CD14-positive monocyte (primary cell): ENCODE results near the gene RGS7. TPM values are rescaled to one million over a fixed set of nuclear protein-coding genes. Genes with fewer than 3 reads are reported as not detected.
"Not testable (repeated sequence)": the region's sequence is repeated elsewhere in the genome, so short reads cannot be mapped to it uniquely, and the experiment has no call there.

Experiments used
- DNase-seq, 3 donors: peaks; one replicate each; pipeline ENCODE4 v3.0.0-alpha.2; 2011 to 2022
- H2AFZ ChIP-seq: 2 replicates; pipeline ENCODE4 v1.6.0; 2012; ENCODE audit warnings: mild to moderate bottlenecking, low read depth, low read length, inconsistent platforms; ENCODE audit not compliant: insufficient read depth, poor library complexity, severe bottlenecking
- H3K27ac ChIP-seq, 2 donors: 1 replicate in 1 of 2; 2 replicates in 1 of 2; pipeline ENCODE4 v1.5.1; 2012 to 2013; ENCODE audit warnings: low read length in 2 of 2, control low read depth in 1 of 2, inconsistent platforms in 1 of 2, low read depth in 1 of 2, mild to moderate bottlenecking in 1 of 2
- H3K27me3 ChIP-seq, 2 donors: one replicate each; pipeline versions ENCODE4 v1.6.0 to v1.6.1; 2011 to 2013; ENCODE audit warnings: low read length in 2 of 2; ENCODE audit not compliant: control insufficient read depth in 2 of 2, insufficient read depth in 2 of 2
- H3K36me3 ChIP-seq, 2 donors: replicated peaks in 1 of 2; 1 replicate in 1 of 2; 2 replicates in 1 of 2; pipeline versions ENCODE4 v1.5.1 to v1.6.1; 2012 to 2013; ENCODE audit warnings: low read length in 2 of 2, control low read depth in 1 of 2, inconsistent platforms in 1 of 2, mild to moderate bottlenecking in 1 of 2; ENCODE audit not compliant: insufficient read depth in 2 of 2, control insufficient read depth in 1 of 2
- H3K4me1 ChIP-seq, 2 donors: 1 replicate in 1 of 2; 2 replicates in 1 of 2; pipeline versions ENCODE4 v1.5.1 to v1.6.1; 2012 to 2013; ENCODE audit warnings: low read length in 2 of 2, control low read depth in 1 of 2, inconsistent platforms in 1 of 2, mild to moderate bottlenecking in 1 of 2, moderate library complexity in 1 of 2; ENCODE audit not compliant: insufficient read depth in 2 of 2, control insufficient read depth in 1 of 2
- H3K4me2 ChIP-seq: replicated peaks from 2 replicates; pipeline ENCODE3; 2012; ENCODE audit warnings: low read length, moderate library complexity, mild to moderate bottlenecking; ENCODE audit not compliant: poor library complexity, severe bottlenecking; ENCODE audit errors: extremely low read depth
- H3K4me3 ChIP-seq, 3 experiments: fragments of 200-600 bp in 1 of 3; sonication (generic) in 1 of 3; replicated peaks in 1 of 3; 1 replicate in 2 of 3; 2 replicates in 1 of 3; pipeline ENCODE4 v1.5.1; 2011 to 2013; ENCODE audit warnings: low read length in 3 of 3, mild to moderate bottlenecking in 3 of 3, control low read depth in 2 of 3, low read depth in 2 of 3, inconsistent platforms in 1 of 3, moderate library complexity in 1 of 3
- H3K79me2 ChIP-seq: 2 replicates; pipeline ENCODE4 v1.6.0; 2012; ENCODE audit warnings: mild to moderate bottlenecking, control low read depth, inconsistent platforms, low read length, moderate library complexity; ENCODE audit not compliant: insufficient read depth
- H3K9ac ChIP-seq: 2 replicates; pipeline ENCODE4 v1.6.0; 2017; ENCODE audit warnings: low read length, mild to moderate bottlenecking; ENCODE audit not compliant: insufficient read depth, poor library complexity, severe bottlenecking
- H3K9me3 ChIP-seq, 2 donors: replicated peaks in 1 of 2; 1 replicate in 1 of 2; 2 replicates in 1 of 2; pipeline versions ENCODE4 v1.5.1 to v1.6.1; 2012 to 2013; ENCODE audit warnings: low read length in 2 of 2, control low read depth in 1 of 2; ENCODE audit not compliant: control insufficient read depth in 1 of 2, insufficient read depth in 1 of 2
- H4K20me1 ChIP-seq: 2 replicates; pipeline ENCODE4 v1.6.0; 2012; ENCODE audit warnings: mild to moderate bottlenecking, low read length, control low read depth, moderate library complexity; ENCODE audit not compliant: insufficient read depth
- H3K27ac Mint-ChIP-seq, 7 donors: one replicate each; pipeline ENCODE4 v1.8.0; 2020; ENCODE audit warnings: mild to moderate bottlenecking in 7 of 7, mixed read lengths in 7 of 7, moderate library complexity in 6 of 7, inconsistent platforms in 2 of 7
- H3K27me3 Mint-ChIP-seq, 3 donors: one replicate each; pipeline ENCODE4 v1.8.0; 2021 to 2022; ENCODE audit warnings: low read depth in 3 of 3, mild to moderate bottlenecking in 3 of 3, mixed read lengths in 3 of 3, moderate library complexity in 3 of 3, inconsistent platforms in 1 of 3
- H3K36me3 Mint-ChIP-seq, 2 donors: one replicate each; pipeline ENCODE4 v1.8.0; 2020; ENCODE audit warnings: mixed read lengths in 2 of 2, inconsistent platforms in 1 of 2, mild to moderate bottlenecking in 1 of 2
- H3K4me1 Mint-ChIP-seq: one replicate; pipeline ENCODE4 v1.8.0; 2020; ENCODE audit warnings: mild to moderate bottlenecking, mixed read lengths
- H3K4me3 Mint-ChIP-seq, 2 donors: one replicate each; pipeline ENCODE4 v1.8.0; 2020; ENCODE audit warnings: mild to moderate bottlenecking in 2 of 2, mixed read lengths in 2 of 2, moderate library complexity in 1 of 2
- H3K9me3 Mint-ChIP-seq, 7 donors: one replicate each; pipeline ENCODE4 v1.8.0; 2020 to 2022; ENCODE audit warnings: mixed read lengths in 7 of 7, mild to moderate bottlenecking in 6 of 7, moderate library complexity in 6 of 7, inconsistent platforms in 2 of 7
- WGBS: methylation state at CpG from one replicate; pipeline ENCODE4 v1.1.5; 2013; ENCODE audit warnings: missing lambda C conversion rate; ENCODE audit not compliant: insufficient coverage; 5-methylcytosine and 5-hydroxymethylcytosine counted together
- intact Hi-C, 2 donors: fragments of 100-400 bp; cut with micrococcal nuclease; formaldehyde crosslinking; loops; one replicate each; pipeline versions ENCODE4 v1.15.0 to v1.15.1; 2023
- polyA plus RNA-seq, 3 donors: library from polyadenylated mRNA; depleted of rRNA in 1 of 3; unstranded in 2 of 3; stranded (reverse) in 1 of 3; fragments of 300-500 nt in 2 of 3; fragments of >200 nt in 1 of 3; fragmentation: Illumina TruSeq in 2 of 3; gene quantifications; 1 replicate in 2 of 3; 2 replicates in 1 of 3; pipeline ENCODE4 v1.2.3, GENCODE V29; 2012 to 2021
- TF ChIP-seq, protein P1 (sequence below): fragments of 200-600 bp; IDR thresholded peaks from one replicate; pipeline ENCODE4 v1.8.0; 2022; ENCODE audit warnings: antibody characterized with exemption, mild to moderate bottlenecking

The RGS7 gene
- polyA plus RNA-seq, 3 donors: not detected

DNA sequence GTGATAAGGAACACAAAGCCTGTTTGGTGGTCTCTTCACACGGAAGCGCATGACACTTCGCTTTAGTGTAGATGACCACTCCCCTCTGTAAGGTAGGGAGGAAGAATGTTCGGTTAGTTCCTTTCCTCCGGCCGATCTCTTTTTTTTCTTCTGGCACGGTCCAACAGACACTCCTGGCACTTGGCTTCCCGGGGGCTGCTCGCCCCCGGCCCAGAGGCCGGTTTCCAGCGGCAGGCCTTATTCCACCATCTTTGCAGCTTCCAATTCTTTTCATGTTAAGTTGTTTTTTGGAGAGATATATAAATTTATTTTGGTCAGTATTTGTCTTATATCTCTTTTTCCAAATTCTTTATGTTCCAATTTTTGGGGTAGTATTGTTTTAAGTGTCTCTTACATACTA is 593.2 kb downstream of the RGS7 start:
- TF ChIP-seq, protein P1, sequence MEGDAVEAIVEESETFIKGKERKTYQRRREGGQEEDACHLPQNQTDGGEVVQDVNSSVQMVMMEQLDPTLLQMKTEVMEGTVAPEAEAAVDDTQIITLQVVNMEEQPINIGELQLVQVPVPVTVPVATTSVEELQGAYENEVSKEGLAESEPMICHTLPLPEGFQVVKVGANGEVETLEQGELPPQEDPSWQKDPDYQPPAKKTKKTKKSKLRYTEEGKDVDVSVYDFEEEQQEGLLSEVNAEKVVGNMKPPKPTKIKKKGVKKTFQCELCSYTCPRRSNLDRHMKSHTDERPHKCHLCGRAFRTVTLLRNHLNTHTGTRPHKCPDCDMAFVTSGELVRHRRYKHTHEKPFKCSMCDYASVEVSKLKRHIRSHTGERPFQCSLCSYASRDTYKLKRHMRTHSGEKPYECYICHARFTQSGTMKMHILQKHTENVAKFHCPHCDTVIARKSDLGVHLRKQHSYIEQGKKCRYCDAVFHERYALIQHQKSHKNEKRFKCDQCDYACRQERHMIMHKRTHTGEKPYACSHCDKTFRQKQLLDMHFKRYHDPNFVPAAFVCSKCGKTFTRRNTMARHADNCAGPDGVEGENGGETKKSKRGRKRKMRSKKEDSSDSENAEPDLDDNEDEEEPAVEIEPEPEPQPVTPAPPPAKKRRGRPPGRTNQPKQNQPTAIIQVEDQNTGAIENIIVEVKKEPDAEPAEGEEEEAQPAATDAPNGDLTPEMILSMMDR: no peak
- no peaks in the 10 kb centered on the region for H3K4me1 Mint-ChIP-seq
- H3K27me3 ChIP-seq: no peaks in the 10 kb centered on the region
- no peak overlapping the region for H3K27ac Mint-ChIP-seq
- 100% methylated on average over 2 of the region's 12 CpGs for whole genome bisulfite sequencing
- H3K27ac ChIP-seq: no peak overlapping the region
- no peaks in the 10 kb centered on the region for H3K79me2 ChIP-seq
- H3K9me3 Mint-ChIP-seq: peaks cover 0 to 22% (median 2%) of the 10 kb centered on the region in 7 donors
- H3K4me2 ChIP-seq: no peak overlapping the region
- no peaks in the 10 kb centered on the region for H3K4me1 ChIP-seq
- H3K9ac ChIP-seq: no peak overlapping the region
- no peaks in the 10 kb centered on the region for H4K20me1 ChIP-seq
- H3K36me3 Mint-ChIP-seq: no peaks in the 10 kb centered on the region
- H2AFZ ChIP-seq: no peak overlapping the region
- no peak overlapping the region for H3K4me3 Mint-ChIP-seq
- no peak overlapping the region for H3K4me3 ChIP-seq
- H3K27me3 Mint-ChIP-seq: peaks cover 0 to 1% (median 0%) of the 10 kb centered on the region in 3 donors
- no peaks in the 10 kb centered on the region for H3K9me3 ChIP-seq
- no peak for DNase-seq
- no peaks in the 10 kb centered on the region for H3K36me3 ChIP-seq
- intact Hi-C loops: no loop called here

DNA sequence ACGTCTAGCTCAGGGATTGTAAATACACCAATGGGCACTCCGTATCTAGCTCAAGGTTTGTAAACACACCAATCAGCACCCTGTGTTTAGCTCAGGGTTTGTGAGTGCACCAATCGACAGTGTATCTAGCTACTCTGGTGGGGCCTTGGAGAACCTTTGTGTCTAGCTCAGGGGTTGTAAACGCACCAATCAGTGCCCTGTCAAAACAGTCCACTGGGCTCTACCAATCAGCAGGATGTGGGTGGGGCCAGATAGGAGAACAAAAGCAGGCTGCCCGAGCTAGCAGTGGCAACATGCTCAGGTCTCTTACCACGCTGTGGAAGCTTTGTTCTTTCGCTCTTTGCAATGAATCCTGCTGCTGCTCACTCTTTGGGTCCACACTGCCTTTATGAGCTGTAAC is 593.9 kb downstream of the RGS7 start:
- H3K79me2 ChIP-seq, H3K4me3 ChIP-seq, H2AFZ ChIP-seq, intact Hi-C loops, H3K4me1 ChIP-seq, H3K27ac Mint-ChIP-seq, DNase-seq, H3K27me3 Mint-ChIP-seq, H3K27ac ChIP-seq, H3K9me3 ChIP-seq, H3K27me3 ChIP-seq, H3K4me1 Mint-ChIP-seq, H3K36me3 ChIP-seq, H3K4me2 ChIP-seq, H4K20me1 ChIP-seq, H3K9ac ChIP-seq, H3K36me3 Mint-ChIP-seq, H3K4me3 Mint-ChIP-seq: not testable (repeated sequence)
- WGBS: 87% methylated on average over 5 of the region's 7 CpGs
- peaks cover 0 to 22% (median 2%) of the 10 kb centered on the region in 7 donors for H3K9me3 Mint-ChIP-seq

DNA sequence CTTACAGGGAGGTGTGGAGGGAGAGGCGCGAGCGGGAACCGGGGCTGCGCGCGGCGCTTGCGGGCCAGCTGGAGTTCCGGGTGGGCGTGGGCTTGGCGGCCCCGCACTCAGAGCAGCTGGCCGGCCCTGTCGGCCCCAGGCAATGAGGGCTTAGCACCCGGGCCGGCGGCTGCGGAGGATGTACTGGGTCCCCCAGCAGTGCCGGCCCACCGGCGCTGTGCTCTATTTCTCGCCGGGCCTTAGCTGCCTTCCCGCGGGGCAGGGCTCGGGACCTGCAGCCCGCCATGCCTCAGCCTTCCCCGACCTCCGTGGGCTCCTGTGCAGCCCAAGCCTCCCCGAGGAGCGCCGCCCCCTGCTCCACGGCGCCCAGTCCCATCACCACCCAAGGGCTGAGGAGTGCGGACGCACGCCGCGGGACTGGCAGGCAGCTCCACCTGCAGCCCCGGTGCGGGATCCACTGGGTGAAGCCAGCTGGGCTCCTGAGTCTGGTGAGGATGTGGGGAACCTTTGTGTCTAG is 594.5 kb downstream of the RGS7 start:
- H2AFZ ChIP-seq, H3K27ac Mint-ChIP-seq, H3K27ac ChIP-seq, H3K27me3 Mint-ChIP-seq, H3K4me3 ChIP-seq, H3K4me1 Mint-ChIP-seq, H3K4me1 ChIP-seq, H3K4me2 ChIP-seq, H3K9ac ChIP-seq, H4K20me1 ChIP-seq, H3K36me3 Mint-ChIP-seq, intact Hi-C loops, H3K27me3 ChIP-seq, H3K36me3 ChIP-seq, H3K4me3 Mint-ChIP-seq, H3K9me3 ChIP-seq, H3K79me2 ChIP-seq, DNase-seq: not testable (repeated sequence)
- 97% methylated on average over 15 of the region's 42 CpGs for WGBS
- H3K9me3 Mint-ChIP-seq: peaks cover 0 to 19% (median 2%) of the 10 kb centered on the region in 7 donors

- WGBS: no CpG with 5 or more reads among the region's 6 CpGs
- H3K9ac ChIP-seq, H4K20me1 ChIP-seq, H3K9me3 ChIP-seq, H3K27me3 ChIP-seq, H3K4me3 Mint-ChIP-seq, H3K27ac ChIP-seq, DNase-seq, H3K79me2 ChIP-seq, H3K4me1 Mint-ChIP-seq, H2AFZ ChIP-seq, H3K36me3 Mint-ChIP-seq, H3K4me3 ChIP-seq, intact Hi-C loops, H3K27ac Mint-ChIP-seq, H3K27me3 Mint-ChIP-seq, H3K4me2 ChIP-seq, H3K36me3 ChIP-seq, H3K4me1 ChIP-seq: not testable (repeated sequence)
- H3K9me3 Mint-ChIP-seq: peaks cover 0 to 16% (median 2%) of the 10 kb centered on the region in 7 donors
These were observed 598.2 kb downstream of the RGS7 start for GRCh38 chr1:240758777-240759176.
